ENCODE measurements around the gene MAP4K3.
"Not testable (repeated sequence)": the region's sequence is repeated elsewhere in the genome, so short reads cannot be mapped to it uniquely, and the experiment has no call there.

Gene MAP4K3

DNA sequence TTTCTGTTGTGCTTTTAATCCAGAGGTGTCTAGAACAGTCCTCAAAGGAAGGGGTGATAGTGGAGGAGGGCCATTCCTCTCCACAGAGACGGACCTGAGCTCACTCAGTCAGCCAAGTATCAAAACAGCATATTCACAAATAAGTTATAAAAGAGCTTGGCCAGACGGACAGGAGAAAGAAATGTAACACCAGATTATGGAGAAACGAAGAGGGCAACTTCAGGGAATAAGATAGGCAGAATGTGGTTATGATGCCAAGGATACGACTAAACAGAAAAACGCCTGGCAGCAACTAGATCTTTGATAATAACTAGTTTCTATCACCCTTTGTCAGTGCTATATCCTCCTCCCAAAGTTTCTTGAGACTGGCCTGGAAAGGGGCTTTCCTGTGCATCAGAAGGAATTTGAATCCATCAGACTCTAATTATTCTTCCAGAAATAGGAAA is 42.5 kb downstream of the MAP4K3 start:
- Histone ChIP-seq H3K9ac (ENCODE audit: low read depth in 1 of 2, low read length in 2 of 2) (no peak overlapping the region), H3K27ac (ENCODE audit: low read depth, low read length) (no peak overlapping the region), H3K9me3 (ENCODE audit: control insufficient read depth in 1 of 2, low read length in 2 of 2) (no peaks in the 10 kb centered on the region), H3K36me3 (ENCODE audit: control insufficient read depth in 1 of 2, insufficient read depth in 2 of 2, low read length in 2 of 2) (no peaks in the 10 kb centered on the region), H3K4me1 (ENCODE audit: control insufficient read depth in 1 of 2, insufficient read depth in 2 of 2, low read length in 2 of 2) (peaks cover 3 to 10% of the 10 kb centered on the region in 2 donors), H3K4me3 (ENCODE audit: low read depth in 1 of 2, low read length in 2 of 2) (no peak overlapping the region), H3K27me3 (ENCODE audit: control insufficient read depth in 1 of 2, insufficient read depth in 2 of 2, low read length in 2 of 2) (no peaks in the 10 kb centered on the region)

DNA sequence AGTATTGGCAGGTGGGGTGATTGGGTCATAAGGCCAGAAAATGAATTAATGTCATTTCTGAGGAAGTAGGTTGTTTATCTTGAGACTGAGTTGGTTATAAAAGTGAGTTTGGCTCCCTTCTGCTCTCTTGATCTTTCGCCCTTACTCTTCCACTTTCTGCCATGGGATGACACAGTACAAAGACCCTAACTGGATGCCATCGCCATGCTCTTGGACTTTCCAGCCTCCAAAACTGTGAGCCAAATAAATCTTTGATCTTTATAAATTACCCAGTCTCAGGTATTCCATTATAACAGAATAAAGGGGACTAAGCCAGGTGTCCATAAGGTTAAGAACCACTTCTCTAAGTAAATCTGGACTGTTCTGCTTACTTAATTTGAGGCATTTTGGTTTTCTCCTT is 44.4 kb downstream of the MAP4K3 start:
- H3K27ac ChIP-seq (ENCODE audit: low read depth, low read length): no peak overlapping the region
- no peak overlapping the region for H3K4me3 ChIP-seq (ENCODE audit: low read depth in 1 of 2, low read length in 2 of 2)
- H3K4me1 ChIP-seq (ENCODE audit: control insufficient read depth in 1 of 2, insufficient read depth in 2 of 2, low read length in 2 of 2): peaks cover 0 to 8% of the 10 kb centered on the region in 2 donors
- H3K9me3 ChIP-seq (ENCODE audit: control insufficient read depth in 1 of 2, low read length in 2 of 2): no peaks in the 10 kb centered on the region
- no peak overlapping the region for H3K9ac ChIP-seq (ENCODE audit: low read depth in 1 of 2, low read length in 2 of 2)
- no peaks in the 10 kb centered on the region for H3K27me3 ChIP-seq (ENCODE audit: control insufficient read depth in 1 of 2, insufficient read depth in 2 of 2, low read length in 2 of 2)
- H3K36me3 ChIP-seq (ENCODE audit: control insufficient read depth in 1 of 2, insufficient read depth in 2 of 2, low read length in 2 of 2): no peaks in the 10 kb centered on the region

DNA sequence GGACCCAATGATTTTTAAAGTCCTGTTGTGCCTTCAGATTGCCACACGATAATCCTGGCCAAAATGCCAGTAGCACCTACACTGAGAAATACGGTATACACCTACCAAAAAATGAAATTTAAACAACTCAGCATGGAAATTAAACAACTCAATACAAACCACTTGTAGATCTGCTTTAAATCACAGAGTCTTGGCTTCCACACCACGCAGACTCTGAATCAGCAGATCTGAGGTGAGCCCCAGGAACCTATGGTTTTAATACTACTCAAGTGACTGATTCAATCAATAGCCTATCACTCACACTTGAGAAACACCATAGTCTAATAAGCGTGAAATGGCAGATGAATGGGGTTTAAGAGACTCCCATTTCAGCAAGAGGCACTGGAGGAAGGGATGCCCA is 46.9 kb downstream of the MAP4K3 start:
- Histone ChIP-seq H3K27me3 (ENCODE audit: control insufficient read depth in 1 of 2, insufficient read depth in 2 of 2, low read length in 2 of 2) (no peaks in the 10 kb centered on the region), H3K4me3 (ENCODE audit: low read depth in 1 of 2, low read length in 2 of 2) (no peak overlapping the region), H3K36me3 (ENCODE audit: control insufficient read depth in 1 of 2, insufficient read depth in 2 of 2, low read length in 2 of 2) (no peaks in the 10 kb centered on the region), H3K4me1 (ENCODE audit: control insufficient read depth in 1 of 2, insufficient read depth in 2 of 2, low read length in 2 of 2) (peaks cover 0 to 4% of the 10 kb centered on the region in 2 donors), H3K9me3 (ENCODE audit: control insufficient read depth in 1 of 2, low read length in 2 of 2) (no peaks in the 10 kb centered on the region), H3K9ac (ENCODE audit: low read depth in 1 of 2, low read length in 2 of 2) (no peak overlapping the region), H3K27ac (ENCODE audit: low read depth, low read length) (no peak overlapping the region)

DNA sequence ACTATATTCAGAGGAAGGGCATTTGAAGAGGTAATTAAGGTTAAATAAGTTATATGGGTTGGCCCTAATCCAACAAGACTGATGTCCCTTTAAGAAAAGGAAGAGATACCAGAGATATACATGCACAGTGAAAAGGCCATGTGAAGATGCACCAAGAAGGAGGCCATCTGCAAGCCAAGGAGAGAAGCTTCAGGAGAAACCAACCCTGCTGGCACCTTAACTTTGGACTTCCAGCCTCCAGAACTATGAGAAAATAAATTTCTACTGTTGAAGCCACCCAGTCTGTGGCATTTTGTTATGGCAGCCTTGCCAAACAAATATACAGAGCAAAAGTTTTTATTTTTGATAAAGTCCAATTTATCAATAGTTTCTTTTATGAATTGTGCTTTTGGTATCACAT is 51.0 kb downstream of the MAP4K3 start:
- Histone ChIP-seq H3K9ac (ENCODE audit: low read depth in 1 of 2, low read length in 2 of 2) (no peak overlapping the region), H3K4me3 (ENCODE audit: low read depth in 1 of 2, low read length in 2 of 2) (no peak overlapping the region), H3K4me1 (ENCODE audit: control insufficient read depth in 1 of 2, insufficient read depth in 2 of 2, low read length in 2 of 2) (peaks cover 0 to 16% of the 10 kb centered on the region in 2 donors), H3K9me3 (ENCODE audit: control insufficient read depth in 1 of 2, low read length in 2 of 2) (no peaks in the 10 kb centered on the region), H3K36me3 (ENCODE audit: control insufficient read depth in 1 of 2, insufficient read depth in 2 of 2, low read length in 2 of 2) (no peaks in the 10 kb centered on the region), H3K27ac (ENCODE audit: low read depth, low read length) (no peak overlapping the region), H3K27me3 (ENCODE audit: control insufficient read depth in 1 of 2, insufficient read depth in 2 of 2, low read length in 2 of 2) (no peaks in the 10 kb centered on the region)

DNA sequence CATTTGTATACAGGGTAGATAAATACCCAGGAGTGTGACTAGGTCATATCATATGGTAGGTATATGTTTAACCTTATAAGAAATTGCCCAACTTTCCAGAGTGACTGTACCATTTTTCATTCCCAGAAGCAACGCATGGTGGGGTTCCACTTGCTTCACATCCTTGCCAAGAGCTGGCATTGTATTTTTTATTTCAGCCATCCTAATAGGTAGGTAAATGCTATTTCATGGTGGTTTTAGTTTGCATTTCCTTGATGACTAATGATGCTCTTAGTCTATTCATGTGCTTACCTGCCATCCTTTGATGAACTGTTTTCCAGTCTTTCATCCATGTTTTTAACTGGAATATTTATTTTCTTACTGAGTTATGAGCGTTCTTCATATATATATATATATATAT is 51.9 kb downstream of the MAP4K3 start:
- no peaks in the 10 kb centered on the region for H3K36me3 ChIP-seq (ENCODE audit: control insufficient read depth in 1 of 2, insufficient read depth in 2 of 2, low read length in 2 of 2)
- no peaks in the 10 kb centered on the region for H3K9me3 ChIP-seq (ENCODE audit: control insufficient read depth in 1 of 2, low read length in 2 of 2)
- H3K9ac ChIP-seq (ENCODE audit: low read depth in 1 of 2, low read length in 2 of 2): no peak overlapping the region
- peaks cover 0 to 21% of the 10 kb centered on the region in 2 donors for H3K4me1 ChIP-seq (ENCODE audit: control insufficient read depth in 1 of 2, insufficient read depth in 2 of 2, low read length in 2 of 2)
- no peaks in the 10 kb centered on the region for H3K27me3 ChIP-seq (ENCODE audit: control insufficient read depth in 1 of 2, insufficient read depth in 2 of 2, low read length in 2 of 2)
- no peak overlapping the region for H3K27ac ChIP-seq (ENCODE audit: low read depth, low read length)
- H3K4me3 ChIP-seq (ENCODE audit: low read depth in 1 of 2, low read length in 2 of 2): no peak overlapping the region

- not testable (repeated sequence) for H3K36me3 ChIP-seq (ENCODE audit: control insufficient read depth in 1 of 2, insufficient read depth in 2 of 2, low read length in 2 of 2); H3K9ac ChIP-seq (ENCODE audit: low read depth in 1 of 2, low read length in 2 of 2); H3K9me3 ChIP-seq (ENCODE audit: control insufficient read depth in 1 of 2, low read length in 2 of 2); H3K4me3 ChIP-seq (ENCODE audit: low read depth in 1 of 2, low read length in 2 of 2); H3K27me3 ChIP-seq (ENCODE audit: control insufficient read depth in 1 of 2, insufficient read depth in 2 of 2, low read length in 2 of 2); H3K27ac ChIP-seq (ENCODE audit: low read depth, low read length)
- peaks cover 0 to 28% of the 10 kb centered on the region in 2 donors for H3K4me1 ChIP-seq (ENCODE audit: control insufficient read depth in 1 of 2, insufficient read depth in 2 of 2, low read length in 2 of 2)
These were observed 53.0 kb downstream of the MAP4K3 start for GRCh38 chr2:39384071-39384470.

DNA sequence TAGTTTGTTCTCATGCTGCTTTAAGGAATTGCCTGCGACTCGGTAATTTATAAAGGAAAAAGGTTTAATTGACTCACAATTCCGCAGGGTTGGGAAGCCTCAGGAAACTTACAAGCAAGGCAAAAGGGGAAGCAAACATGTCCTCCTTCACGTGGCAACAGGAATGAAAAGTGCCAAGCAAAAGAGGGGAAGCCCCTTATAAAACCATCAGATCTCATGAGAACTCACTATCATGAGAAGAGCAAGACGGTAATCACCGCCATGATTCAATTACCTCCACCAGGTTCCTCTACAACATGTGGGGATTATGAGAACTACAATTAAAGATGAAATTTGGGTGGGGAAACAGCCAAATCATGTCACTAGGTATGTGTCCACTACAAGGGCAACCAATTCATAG is 53.9 kb downstream of the MAP4K3 start:
- peaks cover 0 to 28% of the 10 kb centered on the region in 2 donors for H3K4me1 ChIP-seq (ENCODE audit: control insufficient read depth in 1 of 2, insufficient read depth in 2 of 2, low read length in 2 of 2)
- no peaks in the 10 kb centered on the region for H3K36me3 ChIP-seq (ENCODE audit: control insufficient read depth in 1 of 2, insufficient read depth in 2 of 2, low read length in 2 of 2)
- no peak overlapping the region for H3K4me3 ChIP-seq (ENCODE audit: low read depth in 1 of 2, low read length in 2 of 2)
- no peak overlapping the region for H3K27ac ChIP-seq (ENCODE audit: low read depth, low read length)
- no peaks in the 10 kb centered on the region for H3K9me3 ChIP-seq (ENCODE audit: control insufficient read depth in 1 of 2, low read length in 2 of 2)
- H3K27me3 ChIP-seq (ENCODE audit: control insufficient read depth in 1 of 2, insufficient read depth in 2 of 2, low read length in 2 of 2): no peaks in the 10 kb centered on the region
- H3K9ac ChIP-seq (ENCODE audit: low read depth in 1 of 2, low read length in 2 of 2): no peak overlapping the region

GRCh38 chr2:39381653-39382052 is 55.4 kb downstream of the MAP4K3 start:
- Histone ChIP-seq H3K4me1 (ENCODE audit: control insufficient read depth in 1 of 2, insufficient read depth in 2 of 2, low read length in 2 of 2) (peaks cover 0 to 28% of the 10 kb centered on the region in 2 donors), H3K4me3 (ENCODE audit: low read depth in 1 of 2, low read length in 2 of 2) (no peak overlapping the region), H3K27me3 (ENCODE audit: control insufficient read depth in 1 of 2, insufficient read depth in 2 of 2, low read length in 2 of 2) (no peaks in the 10 kb centered on the region), H3K9ac (ENCODE audit: low read depth in 1 of 2, low read length in 2 of 2) (no peak overlapping the region), H3K9me3 (ENCODE audit: control insufficient read depth in 1 of 2, low read length in 2 of 2) (no peaks in the 10 kb centered on the region), H3K27ac (ENCODE audit: low read depth, low read length) (no peak overlapping the region), H3K36me3 (ENCODE audit: control insufficient read depth in 1 of 2, insufficient read depth in 2 of 2, low read length in 2 of 2) (no peaks in the 10 kb centered on the region)

DNA sequence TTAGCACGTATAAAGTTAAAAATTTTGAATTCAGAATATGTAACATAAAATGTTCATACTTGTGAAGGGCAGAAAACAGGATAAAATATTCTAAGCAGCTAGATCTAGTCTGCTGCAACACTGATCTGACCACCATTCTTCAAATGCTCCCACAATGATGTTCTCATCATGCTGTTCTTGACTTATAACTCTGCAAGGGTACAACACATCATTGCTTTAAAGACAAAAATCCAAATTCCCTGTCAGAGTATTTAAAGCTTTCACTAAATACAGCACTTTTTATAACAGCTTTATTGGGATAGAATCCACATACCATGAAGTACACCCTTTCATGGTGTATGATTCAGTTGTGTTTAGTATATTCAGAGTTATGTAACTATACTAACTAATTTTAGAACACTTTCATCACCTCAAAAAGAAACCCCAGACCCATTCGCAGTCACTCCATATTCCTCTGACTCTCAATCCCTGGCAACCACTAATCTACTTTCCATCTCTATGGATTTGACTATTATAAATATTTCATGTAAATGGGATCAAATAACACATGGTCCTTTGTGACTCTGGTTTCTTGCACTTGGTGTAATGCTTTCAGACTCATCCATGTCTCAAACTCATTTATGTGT is 56.4 kb downstream of the MAP4K3 start:
- no peak overlapping the region for H3K9ac ChIP-seq (ENCODE audit: low read depth in 1 of 2, low read length in 2 of 2)
- H3K36me3 ChIP-seq (ENCODE audit: control insufficient read depth in 1 of 2, insufficient read depth in 2 of 2, low read length in 2 of 2): peaks cover 0 to 4% of the 10 kb centered on the region in 2 donors
- H3K4me1 ChIP-seq (ENCODE audit: control insufficient read depth in 1 of 2, insufficient read depth in 2 of 2, low read length in 2 of 2): peaks cover 0 to 28% of the 10 kb centered on the region in 2 donors
- no peak overlapping the region for H3K27ac ChIP-seq (ENCODE audit: low read depth, low read length)
- H3K27me3 ChIP-seq (ENCODE audit: control insufficient read depth in 1 of 2, insufficient read depth in 2 of 2, low read length in 2 of 2): no peaks in the 10 kb centered on the region
- no peaks in the 10 kb centered on the region for H3K9me3 ChIP-seq (ENCODE audit: control insufficient read depth in 1 of 2, low read length in 2 of 2)
- H3K4me3 ChIP-seq (ENCODE audit: low read depth in 1 of 2, low read length in 2 of 2): no peak overlapping the region

- H3K9me3 ChIP-seq (ENCODE audit: control insufficient read depth in 1 of 2, low read length in 2 of 2): no peaks in the 10 kb centered on the region
- H3K4me3 ChIP-seq (ENCODE audit: low read depth in 1 of 2, low read length in 2 of 2): no peak overlapping the region
- peaks cover 0 to 5% of the 10 kb centered on the region in 2 donors for H3K36me3 ChIP-seq (ENCODE audit: control insufficient read depth in 1 of 2, insufficient read depth in 2 of 2, low read length in 2 of 2)
- H3K27me3 ChIP-seq (ENCODE audit: control insufficient read depth in 1 of 2, insufficient read depth in 2 of 2, low read length in 2 of 2): no peaks in the 10 kb centered on the region
- H3K9ac ChIP-seq (ENCODE audit: low read depth in 1 of 2, low read length in 2 of 2): no peak overlapping the region
- H3K4me1 ChIP-seq (ENCODE audit: control insufficient read depth in 1 of 2, insufficient read depth in 2 of 2, low read length in 2 of 2): peaks cover 0 to 28% of the 10 kb centered on the region in 2 donors
- no peak overlapping the region for H3K27ac ChIP-seq (ENCODE audit: low read depth, low read length)
These were observed 57.2 kb downstream of the MAP4K3 start for GRCh38 chr2:39379643-39380524.
